Gastroesophageal sphincter (tissue), 4 donors: Measurements from ENCODE around the gene TBX6. TPM values are rescaled to one million over a fixed set of nuclear protein-coding genes. Genes with fewer than 3 reads are reported as not detected.

Experiments
- ATAC-seq: fragments of 150-250 bp; one replicate; pipeline ENCODE4 v1.9.1; 2016; ENCODE audit warnings: mild to moderate bottlenecking, moderate library complexity
- H3K27ac ChIP-seq, 4 donors: fragments of 200-600 bp; sonication (generic) in 3 of 4; 1 replicate in 3 of 4; 2 replicates in 1 of 4; pipeline ENCODE4 v1.5.1; 2016 to 2019
- H3K27me3 ChIP-seq: fragments of 200-600 bp; sonication (generic); one replicate; pipeline ENCODE4 v1.5.1; 2019
- H3K36me3 ChIP-seq, 2 donors: fragments of 200-600 bp; sonication (generic); one replicate each; pipeline ENCODE4 v1.5.1; 2019; ENCODE audit warnings: control low read depth in 1 of 2
- H3K4me1 ChIP-seq, 3 donors: fragments of 200-600 bp; sonication (generic); 1 replicate in 2 of 3; 2 replicates in 1 of 3; pipeline ENCODE4 v1.5.1; 2016 to 2019; ENCODE audit warnings: control low read depth in 2 of 3
- H3K4me3 ChIP-seq, 2 donors: fragments of 200-600 bp; sonication (generic); one replicate each; pipeline ENCODE4 v1.5.1; 2019; ENCODE audit warnings: mild to moderate bottlenecking in 1 of 2, moderate library complexity in 1 of 2
- H3K9me3 ChIP-seq, 3 donors: fragments of 200-600 bp; sonication (generic); one replicate each; pipeline ENCODE4 v1.5.1; 2017 to 2019; ENCODE audit warnings: control low read depth in 2 of 3
- EP300 ChIP-seq: sonication (generic); formaldehyde crosslinking; IDR thresholded peaks from one replicate; pipeline ENCODE4 v1.6.1; 2017; ENCODE audit warnings: antibody characterized with exemption, mild to moderate bottlenecking
- POLR2A ChIP-seq, 2 donors: fragments of 450-650 bp; IDR thresholded peaks; one replicate each; pipeline ENCODE4 v1.6.1; 2017; ENCODE audit warnings: antibody characterized with exemption in 2 of 2, mild to moderate bottlenecking in 2 of 2, moderate library complexity in 1 of 2
- POLR2AphosphoS5 ChIP-seq: sonication (generic); formaldehyde crosslinking; IDR thresholded peaks from one replicate; pipeline ENCODE4 v1.6.1; 2017; ENCODE audit warnings: antibody characterized with exemption
- WGBS, 2 donors: methylation state at CpG; one replicate each; pipeline ENCODE4 v1.1.5; 2018; ENCODE audit warnings: low coverage in 1 of 2; 5-methylcytosine and 5-hydroxymethylcytosine counted together
- total RNA-seq, 4 donors: library from RNA; depleted of rRNA; stranded (reverse); fragments of >200 nt; gene quantifications; one replicate each; pipeline ENCODE4 v1.1.0, GENCODE V29; 2016
- TF ChIP-seq, protein P1 (sequence below), 4 experiments: fragments of 200-600 bp in 2 of 4; fragments of 450-650 bp in 2 of 4; sonication (generic) in 1 of 4; IDR thresholded peaks; one replicate each; pipeline ENCODE4 v1.5.1; 2017 to 2019; ENCODE audit warnings: antibody characterized with exemption in 4 of 4, mild to moderate bottlenecking in 2 of 4, moderate library complexity in 2 of 4

TBX6 gene
- total RNA-seq, 4 donors from 2014 or later = 0.40 to 0.84 (median 0.45) TPM

- no peak overlapping the region for H3K27ac ChIP-seq
- H3K4me1 ChIP-seq = peaks cover 0 to 22% (median 14%) of the 10 kb centered on the region in 3 donors
- TF ChIP-seq POLR2AphosphoS5 (no peak), POLR2A (IDR thresholded peaks at IDR 0.05) (no peak), EP300 (no peak)
- TF ChIP-seq, protein P1, sequence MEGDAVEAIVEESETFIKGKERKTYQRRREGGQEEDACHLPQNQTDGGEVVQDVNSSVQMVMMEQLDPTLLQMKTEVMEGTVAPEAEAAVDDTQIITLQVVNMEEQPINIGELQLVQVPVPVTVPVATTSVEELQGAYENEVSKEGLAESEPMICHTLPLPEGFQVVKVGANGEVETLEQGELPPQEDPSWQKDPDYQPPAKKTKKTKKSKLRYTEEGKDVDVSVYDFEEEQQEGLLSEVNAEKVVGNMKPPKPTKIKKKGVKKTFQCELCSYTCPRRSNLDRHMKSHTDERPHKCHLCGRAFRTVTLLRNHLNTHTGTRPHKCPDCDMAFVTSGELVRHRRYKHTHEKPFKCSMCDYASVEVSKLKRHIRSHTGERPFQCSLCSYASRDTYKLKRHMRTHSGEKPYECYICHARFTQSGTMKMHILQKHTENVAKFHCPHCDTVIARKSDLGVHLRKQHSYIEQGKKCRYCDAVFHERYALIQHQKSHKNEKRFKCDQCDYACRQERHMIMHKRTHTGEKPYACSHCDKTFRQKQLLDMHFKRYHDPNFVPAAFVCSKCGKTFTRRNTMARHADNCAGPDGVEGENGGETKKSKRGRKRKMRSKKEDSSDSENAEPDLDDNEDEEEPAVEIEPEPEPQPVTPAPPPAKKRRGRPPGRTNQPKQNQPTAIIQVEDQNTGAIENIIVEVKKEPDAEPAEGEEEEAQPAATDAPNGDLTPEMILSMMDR (IDR thresholded peaks at IDR 0.05) = no peak
- no peak for ATAC-seq
- H3K4me3 ChIP-seq = no peak overlapping the region
- 74 to 75% methylated on average over 7 to 8 of the region's 8 CpGs for WGBS, 2 donors
- H3K27me3 ChIP-seq = no peaks in the 10 kb centered on the region
- no peaks in the 10 kb centered on the region for H3K36me3 ChIP-seq
- no peaks in the 10 kb centered on the region for H3K9me3 ChIP-seq
Observed at GRCh38 chr16:30054451-30054850, 37.3 kb downstream of the TBX6 start.

DNA sequence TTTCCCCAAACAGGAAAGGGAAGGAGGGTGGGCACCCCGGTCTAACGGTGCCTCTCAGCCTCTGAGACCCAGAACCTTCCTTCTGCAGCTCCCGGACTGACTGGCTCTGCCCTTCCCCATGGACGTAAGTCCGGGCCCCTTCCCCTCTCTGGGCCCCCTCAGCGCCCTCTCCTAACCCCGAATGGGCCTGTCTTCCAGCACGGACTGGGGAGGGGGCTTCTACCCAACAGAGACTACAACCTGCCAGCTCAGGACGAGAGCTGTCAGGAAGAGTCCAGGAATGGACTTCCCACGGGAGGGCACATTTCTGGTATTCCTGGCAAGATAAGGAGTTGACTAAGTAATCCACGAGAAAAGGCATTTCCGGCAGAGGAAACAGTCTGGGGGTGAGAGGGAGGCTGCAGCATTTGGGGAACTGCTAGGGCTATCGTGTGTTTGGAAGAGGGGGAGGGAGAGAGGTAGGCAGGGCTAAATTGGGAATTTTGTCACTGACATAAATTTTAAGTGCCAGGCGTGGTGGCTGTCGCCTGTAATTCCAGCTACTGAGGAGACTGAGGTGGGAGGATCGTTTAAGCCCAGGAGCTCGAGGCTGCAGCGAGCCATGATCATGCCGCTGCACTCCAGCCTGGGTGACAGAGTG, 38.2 kb downstream of the TBX6 start:
- peaks cover 0 to 22% (median 14%) of the 10 kb centered on the region in 3 donors for H3K4me1 ChIP-seq
- WGBS, 2 donors = 4 to 17% methylated on average over 4 to 7 of the region's 19 CpGs
- no peaks in the 10 kb centered on the region for H3K36me3 ChIP-seq
- ATAC-seq = peak; percentile 10
- peak overlapping the region in 3 of 4 donors; percentile 49 to 69 (median 53) for H3K27ac ChIP-seq
- TF ChIP-seq POLR2AphosphoS5 = no peak
- TF ChIP-seq POLR2A (IDR thresholded peaks at IDR 0.05) = no peak
- TF ChIP-seq, protein P1 (IDR thresholded peaks at IDR 0.05) = no peak
- TF ChIP-seq EP300 = no peak
- H3K27me3 ChIP-seq = no peaks in the 10 kb centered on the region
- H3K9me3 ChIP-seq = no peaks in the 10 kb centered on the region
- H3K4me3 ChIP-seq = peak overlapping the region; percentile 50 to 75

DNA sequence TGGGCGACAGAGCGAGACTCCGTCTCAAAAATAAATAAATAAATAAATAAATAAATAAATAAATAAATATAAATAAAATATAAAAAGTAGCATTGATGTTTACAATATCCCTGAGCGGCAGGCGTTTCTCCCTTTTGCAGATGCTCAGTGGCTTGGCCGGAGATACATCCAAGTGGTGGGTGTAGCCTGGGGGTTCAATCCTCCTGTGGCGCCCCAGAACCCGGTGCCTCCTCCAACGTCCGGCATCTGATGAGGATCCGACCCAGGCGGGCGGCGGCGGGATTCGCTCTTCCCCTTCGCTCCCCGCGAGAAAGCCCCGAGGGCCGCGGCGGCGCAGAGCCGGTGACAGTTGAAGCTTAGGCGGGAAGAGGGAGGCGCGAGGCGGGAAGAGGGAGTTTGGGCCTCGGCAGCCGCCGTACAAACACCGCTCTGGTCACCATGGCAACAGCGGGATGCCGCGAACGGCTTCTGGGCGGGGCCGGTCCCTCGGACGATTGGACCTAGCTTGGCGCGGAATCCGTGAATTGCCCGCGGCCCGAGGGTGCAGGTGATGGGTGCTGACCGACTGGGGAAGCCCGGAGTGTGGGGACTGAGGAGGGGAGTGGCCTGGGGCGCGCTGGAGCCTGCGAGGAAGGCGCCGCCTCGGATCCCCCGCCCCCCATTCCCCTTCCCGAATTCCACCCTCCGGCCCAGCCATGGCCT, 38.9 kb downstream of the TBX6 start:
- Histone ChIP-seq H3K27me3 (no peaks in the 10 kb centered on the region), H3K27ac (peak overlapping the region in 3 of 4 donors; percentile 49 to 69 (median 53)), H3K9me3 (no peaks in the 10 kb centered on the region), H3K4me3 (peak overlapping the region; percentile 50 to 75), H3K36me3 (no peaks in the 10 kb centered on the region), H3K4me1 (peaks cover 0 to 22% (median 14%) of the 10 kb centered on the region in 3 donors)
- WGBS, 2 donors = 16 to 20% methylated on average over 5 to 10 of the region's 58 CpGs
- peak; percentile 86 for ATAC-seq
- TF ChIP-seq EP300 = no peak
- TF ChIP-seq, protein P1 (IDR thresholded peaks at IDR 0.05) = peak in 1 of 4 experiments; percentile 12
- TF ChIP-seq POLR2AphosphoS5 = peak; percentile 92
- TF ChIP-seq POLR2A (IDR thresholded peaks at IDR 0.05) = no peak

DNA sequence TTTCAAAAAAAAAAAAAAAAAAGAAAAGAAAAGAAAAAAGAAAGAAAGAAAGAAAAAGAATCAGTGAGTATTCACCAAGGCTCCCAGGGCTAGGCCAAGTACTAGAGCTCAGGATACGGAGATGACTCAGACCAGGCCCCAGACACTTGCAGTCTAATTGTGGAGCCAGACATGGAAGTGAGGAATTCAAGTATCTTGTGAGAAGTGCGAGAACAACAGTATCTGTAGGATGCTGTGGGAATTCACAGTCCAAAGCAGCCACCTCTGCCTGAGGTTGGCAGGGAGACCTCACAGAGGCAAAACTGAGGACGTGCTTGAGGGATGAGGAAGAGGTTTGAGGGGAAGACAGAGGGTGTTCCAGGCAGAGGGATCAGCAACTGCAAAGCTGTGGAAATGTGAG, 40.2 kb downstream of the TBX6 start:
- H3K27me3 ChIP-seq = peaks cover under 1% of the 10 kb centered on the region
- no peak overlapping the region for H3K27ac ChIP-seq
- no peaks in the 10 kb centered on the region for H3K9me3 ChIP-seq
- H3K4me1 ChIP-seq = peaks cover 0 to 22% (median 14%) of the 10 kb centered on the region in 3 donors
- 65 to 71% methylated on average over 3 of the region's 3 CpGs for WGBS, 2 donors
- H3K36me3 ChIP-seq = no peaks in the 10 kb centered on the region
- no peak for TF ChIP-seq POLR2A (IDR thresholded peaks at IDR 0.05)
- TF ChIP-seq EP300 = no peak
- TF ChIP-seq, protein P1 (IDR thresholded peaks at IDR 0.05) = no peak
- TF ChIP-seq POLR2AphosphoS5 = no peak
- ATAC-seq = no peak
- no peak overlapping the region for H3K4me3 ChIP-seq
